GM19395 (cell line): ENCODE data around the gene CSNK2A2.

Source experiments
- ATAC-seq: cut with Tn5 transposase; IDR thresholded peaks from one replicate; pipeline ENCODE4 v1.9.1; 2021; ENCODE audit warnings: mild to moderate bottlenecking, moderate library complexity; ENCODE audit not compliant: unreplicated experiment

The CSNK2A2 gene

DNA sequence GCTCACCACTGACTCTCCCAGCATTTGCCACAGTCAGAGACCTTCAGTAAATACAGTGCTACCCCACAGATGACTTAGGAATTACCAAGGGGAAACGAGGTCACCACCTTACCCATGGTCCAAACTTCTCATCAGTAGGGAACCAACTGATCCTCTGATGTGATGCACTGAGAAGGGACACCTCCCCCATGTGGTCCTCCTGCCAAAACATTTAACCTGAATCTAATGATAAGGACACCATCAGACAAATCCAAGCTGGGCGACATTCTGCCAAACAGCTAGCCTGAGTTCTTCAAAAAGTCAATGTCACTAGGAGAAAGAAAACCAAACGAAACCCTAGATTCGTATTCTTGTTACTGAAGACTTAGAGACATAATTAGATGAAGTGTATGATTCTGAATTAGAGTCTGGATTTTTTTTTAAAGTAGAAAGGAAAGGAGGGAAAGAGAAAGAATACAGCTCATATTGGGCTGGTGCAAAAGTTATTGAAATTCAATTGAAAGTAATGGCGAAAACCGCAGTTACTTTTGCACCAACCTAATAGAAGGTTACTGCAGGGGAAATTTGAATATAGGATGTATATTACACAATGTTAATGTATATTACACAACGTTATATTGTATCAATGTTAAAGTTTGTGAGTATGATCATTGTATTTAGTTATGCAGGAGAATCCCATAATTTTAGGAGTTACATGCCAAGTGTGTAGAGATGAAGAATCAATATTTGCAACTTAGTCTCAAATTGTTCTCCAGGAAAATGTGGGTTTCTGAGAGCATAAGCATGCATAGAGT is 2.3 kb upstream of the CSNK2A2 start:
- no peak for ATAC-seq

- ATAC-seq, result no peak
These were observed 1.0 kb upstream of the CSNK2A2 start for GRCh38 chr16:58198803-58199411.

- no peak for ATAC-seq
These were observed 443 bp downstream of the CSNK2A2 start for GRCh38 chr16:58197314-58198012.

- ATAC-seq, result no peak
These were observed 1.0 kb downstream of the CSNK2A2 start for GRCh38 chr16:58196898-58197313.

- ATAC-seq, result no peak
These were observed 2.1 kb downstream of the CSNK2A2 start for GRCh38 chr16:58195771-58196170.

DNA sequence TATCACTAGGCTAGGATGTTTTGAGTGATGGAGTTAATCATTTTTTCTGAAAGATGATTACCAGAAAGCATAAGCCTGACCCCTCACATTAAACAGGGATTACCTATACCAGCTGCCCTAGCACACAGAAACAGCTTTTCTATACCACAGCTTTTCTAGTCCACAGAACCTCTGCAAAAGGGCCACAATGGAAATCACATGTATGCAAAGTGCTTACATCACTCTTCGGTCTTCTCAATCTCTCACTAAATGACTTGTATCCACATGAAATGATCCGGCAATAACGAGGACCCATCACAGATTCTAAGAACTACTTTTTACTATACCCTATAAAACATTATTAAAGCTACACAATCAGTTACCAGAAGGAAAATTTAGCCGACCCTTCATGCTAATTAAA is 2.6 kb downstream of the CSNK2A2 start:
- no peak for ATAC-seq

DNA sequence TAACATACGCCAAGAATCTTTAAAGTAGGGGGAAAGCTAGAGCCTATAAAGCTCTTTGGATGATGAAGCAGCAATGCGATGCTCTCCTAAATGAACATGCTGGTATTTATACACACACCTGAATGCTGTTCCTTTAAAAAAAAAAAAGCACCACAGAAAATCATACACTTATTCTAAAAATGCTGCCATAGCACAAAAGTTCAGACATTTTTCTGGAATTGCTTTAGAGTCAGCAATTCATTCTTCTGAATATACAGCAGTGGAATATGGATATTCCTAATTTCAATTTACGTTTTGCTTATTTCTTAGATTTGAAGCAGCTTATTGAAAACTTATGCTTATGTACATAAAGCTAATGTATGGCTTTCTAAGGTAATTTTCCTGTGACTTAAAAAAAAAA is 3.1 kb downstream of the CSNK2A2 start:
- no peak for ATAC-seq

DNA sequence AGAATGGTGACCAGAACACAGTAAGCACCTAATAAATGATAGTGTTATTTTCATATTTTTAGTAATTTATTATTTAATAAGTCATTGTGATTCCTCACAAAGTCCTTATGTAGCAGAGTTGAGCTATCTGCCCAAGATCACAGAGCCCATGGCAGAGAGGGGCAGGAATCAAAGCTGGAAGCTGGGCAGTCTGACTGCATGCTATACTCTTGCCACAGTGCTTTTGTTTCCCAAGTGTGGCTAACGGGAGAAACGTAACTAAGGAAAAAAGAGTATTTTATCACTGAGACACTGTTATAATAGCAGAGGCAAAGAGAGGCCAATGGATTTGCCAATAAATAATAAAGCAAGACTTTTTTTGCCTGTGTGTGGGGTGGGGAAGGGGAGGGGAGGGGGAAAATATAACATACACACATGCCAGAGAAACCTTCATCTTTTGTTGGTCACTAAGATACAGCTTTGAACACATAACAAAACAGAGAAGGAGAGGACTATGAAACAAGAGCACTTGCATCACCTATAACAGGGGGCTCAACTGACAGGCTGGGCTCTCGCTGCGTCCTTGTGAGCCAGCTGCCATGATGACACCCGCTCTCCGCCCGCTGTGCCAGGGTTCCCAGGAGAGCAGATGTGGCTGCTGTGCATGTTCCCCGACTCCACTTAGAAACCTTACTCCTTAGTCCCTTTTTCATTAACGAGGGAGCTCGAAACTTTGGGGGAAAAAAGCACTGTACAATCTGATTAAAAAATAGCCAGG is 10.1 kb downstream of the CSNK2A2 start:
- no peak for ATAC-seq

GRCh38 chr16:58187092-58187491 is 10.8 kb downstream of the CSNK2A2 start:
- no peak for ATAC-seq

DNA sequence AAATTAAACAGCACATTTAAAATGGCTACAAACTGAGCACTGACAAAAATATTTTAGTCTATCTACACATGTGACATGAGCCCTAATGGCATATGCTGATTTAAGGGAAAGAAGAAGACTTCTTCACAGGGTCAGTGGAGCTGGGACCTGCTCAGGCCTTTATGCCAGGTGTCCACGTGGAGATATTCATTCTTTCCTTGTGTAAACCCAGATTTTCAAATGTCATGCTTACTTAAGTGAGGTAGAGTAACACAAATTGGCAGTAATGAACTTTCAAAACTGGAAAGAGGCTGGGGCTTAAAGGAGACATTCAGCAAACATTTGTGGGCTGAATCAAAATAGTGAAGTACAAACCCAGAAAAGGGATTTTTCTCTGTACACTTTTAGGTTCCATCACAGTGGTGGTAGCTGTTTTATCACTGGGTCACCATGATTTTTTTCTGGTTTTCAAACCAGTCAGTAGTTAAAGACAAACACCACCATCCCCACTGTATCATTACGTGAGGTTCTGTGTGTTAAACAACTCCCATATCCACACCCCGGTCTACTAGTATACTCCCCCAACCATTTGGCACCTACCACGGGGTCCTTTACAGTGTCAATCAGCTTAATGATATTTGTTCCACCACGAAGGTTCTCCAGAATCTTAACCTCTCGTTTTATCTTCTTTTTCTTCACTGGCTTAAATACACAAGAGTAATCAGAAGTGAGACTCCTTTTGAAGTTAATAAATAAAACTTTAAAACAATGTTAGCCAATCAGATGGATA is 11.5 kb downstream of the CSNK2A2 start:
- ATAC-seq, result no peak

DNA sequence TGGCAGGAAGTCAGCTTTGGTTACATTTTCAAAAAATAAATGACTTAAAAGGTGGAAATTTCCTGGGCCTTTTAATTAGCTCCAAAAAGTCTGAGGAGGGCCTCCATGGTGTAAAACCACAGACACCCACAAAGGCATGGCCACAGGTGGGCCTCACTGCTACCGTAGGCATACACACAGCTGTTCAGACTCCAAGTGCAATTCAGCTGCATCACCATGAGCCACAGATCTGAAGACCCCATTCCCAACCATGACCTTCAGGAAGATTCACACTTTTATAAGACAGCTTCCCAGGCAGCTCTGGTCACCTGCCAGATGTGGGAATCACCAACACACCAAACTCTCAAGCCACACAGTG is 20.6 kb downstream of the CSNK2A2 start:
- ATAC-seq, result no peak

DNA sequence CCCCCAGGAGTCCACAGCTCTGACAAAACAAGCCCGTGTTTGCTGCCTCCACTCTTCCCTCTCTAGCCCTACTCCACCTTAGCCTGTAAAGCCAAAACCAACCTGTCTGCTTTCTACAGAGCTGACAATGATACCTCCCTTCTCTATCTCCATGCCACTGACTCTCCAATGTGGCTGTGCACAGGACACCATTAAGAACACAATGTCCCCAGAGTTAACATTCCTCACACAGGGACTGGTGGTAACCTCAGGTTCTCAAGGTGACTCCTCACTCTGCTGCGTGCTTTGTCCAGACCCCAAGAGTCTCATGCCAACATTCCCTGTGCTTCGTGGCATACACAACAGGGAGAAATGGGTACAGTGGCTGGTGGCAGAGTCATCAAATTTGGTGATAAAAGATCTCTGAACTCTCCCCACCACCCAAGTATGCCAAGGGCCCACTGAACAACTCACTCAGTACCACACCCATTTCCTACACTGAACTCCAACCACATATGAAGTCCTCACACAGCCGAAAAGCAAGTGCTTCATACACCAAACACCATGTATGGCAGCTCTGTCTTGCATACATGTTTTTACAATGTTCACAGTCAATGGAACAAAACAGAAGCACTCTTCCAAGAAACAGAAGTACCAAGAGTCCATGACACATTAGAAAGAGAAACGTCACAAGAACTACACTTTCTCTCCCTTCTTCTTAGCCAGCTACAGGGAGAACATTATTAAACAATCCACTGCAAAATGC is 21.1 kb downstream of the CSNK2A2 start:
- ATAC-seq, result no peak

GRCh38 chr16:58170223-58170622 is 27.7 kb downstream of the CSNK2A2 start:
- no peak for ATAC-seq

GRCh38 chr16:58160855-58161254 is 37.1 kb downstream of the CSNK2A2 start:
- ATAC-seq, result no peak

- ATAC-seq, result no peak
These were observed 39.2 kb downstream of the CSNK2A2 start for GRCh38 chr16:58158725-58159124.

DNA sequence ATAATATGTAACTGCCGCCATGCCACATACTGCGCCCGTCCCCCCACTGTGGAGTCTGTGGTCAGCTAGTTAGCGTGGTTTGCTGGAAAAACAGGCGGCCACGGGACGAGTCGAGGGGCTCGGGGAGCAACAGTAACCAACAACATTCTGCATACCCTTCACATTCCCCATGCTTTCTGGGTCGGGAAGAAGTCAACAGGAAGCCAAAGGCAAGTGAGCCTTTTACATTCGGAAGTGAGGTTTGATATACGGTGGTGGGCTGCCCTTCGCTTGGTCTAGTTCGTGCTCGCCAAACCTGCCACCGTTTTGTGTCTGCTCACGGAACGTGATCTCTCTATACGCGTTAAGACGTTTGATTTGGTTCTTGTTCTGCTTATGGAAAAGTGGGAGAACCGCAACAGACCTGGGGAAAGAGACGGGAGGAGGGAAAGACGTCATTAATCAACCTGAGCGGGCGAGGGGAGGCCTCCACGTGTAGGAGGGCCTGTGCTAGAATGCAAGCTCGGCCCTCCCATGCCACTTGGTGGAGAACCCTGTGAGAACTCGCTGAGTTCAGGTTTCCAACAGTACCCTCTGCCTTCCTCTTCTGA is 39.9 kb downstream of the CSNK2A2 start:
- ATAC-seq, result no peak

- ATAC-seq, result no peak
These were observed 40.7 kb downstream of the CSNK2A2 start for GRCh38 chr16:58157239-58157638.

- ATAC-seq, result no peak
These were observed 42.1 kb downstream of the CSNK2A2 start for GRCh38 chr16:58155839-58156238.

DNA sequence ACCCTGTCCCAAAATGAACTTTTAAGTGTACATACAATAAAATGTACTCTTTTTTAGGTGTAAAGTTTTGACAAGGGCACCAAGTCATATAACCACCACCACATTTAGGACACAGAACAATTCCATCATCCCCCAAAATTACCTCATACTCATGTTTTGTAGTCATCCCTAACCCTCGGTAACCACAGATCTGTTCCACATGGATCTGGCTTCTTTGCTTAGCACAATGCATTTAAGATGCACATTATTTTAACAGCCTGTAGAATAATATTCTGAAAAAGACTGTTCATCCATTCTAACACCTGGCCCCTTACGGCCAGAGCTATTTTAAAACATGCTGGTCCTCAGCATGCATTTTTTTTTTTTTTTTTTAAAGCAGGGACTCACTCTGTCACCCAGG is 43.6 kb downstream of the CSNK2A2 start:
- no peak for ATAC-seq
